GM12891 (cell line): ENCODE data around the gene CDH15.

Experiments used
- POLR2A ChIP-seq: IDR thresholded peaks from 2 replicates; pipeline ENCODE4 v1.6.1; 2011; ENCODE audit warnings: low read depth, low read length, control low read depth
- POLR2AphosphoS5 ChIP-seq: IDR thresholded peaks from 2 replicates; pipeline ENCODE4 v1.6.1; 2011; ENCODE audit warnings: low read depth, low read length, control low read depth
- SPI1 ChIP-seq: IDR thresholded peaks from 2 replicates; pipeline ENCODE4 v1.6.1; 2011; ENCODE audit warnings: low read depth, low read length, control low read depth
- TAF1 ChIP-seq: IDR thresholded peaks from 2 replicates; pipeline ENCODE4 v1.6.1; 2011; ENCODE audit warnings: low read depth, low read length, control low read depth

DNA sequence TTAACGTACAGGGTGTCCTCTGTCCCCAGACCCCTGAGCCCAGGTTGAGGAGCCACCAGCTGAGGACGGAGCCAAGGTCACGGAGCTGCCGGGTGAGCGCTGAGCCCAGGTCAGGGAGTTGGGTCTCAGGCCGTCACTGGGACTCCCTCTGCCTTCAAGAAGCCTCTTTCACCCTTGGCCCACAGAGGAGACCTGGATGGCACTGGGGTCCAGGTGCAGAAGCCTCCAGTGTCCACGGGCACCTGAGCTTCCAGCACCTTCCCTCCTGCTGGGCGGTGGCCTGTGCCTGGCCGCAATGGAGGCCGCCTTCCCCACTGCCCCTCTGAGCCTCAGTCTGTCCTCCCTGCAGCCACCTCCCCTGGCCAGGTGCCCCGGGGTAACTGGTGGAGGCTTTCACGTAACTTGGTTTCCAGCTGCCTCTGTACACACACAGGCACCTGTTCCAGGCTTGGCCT, 31.6 kb upstream of the CDH15 start:
- no peak for TF ChIP-seq POLR2A
- no peak for TF ChIP-seq POLR2AphosphoS5
- no peak for TF ChIP-seq TAF1
- no peak for TF ChIP-seq SPI1
